Thymus (tissue), 11 donors: ENCODE data around the gene NEO1. TPM values are rescaled to one million over a fixed set of nuclear protein-coding genes. Genes with fewer than 3 reads are reported as not detected.
"Not testable (repeated sequence)": the region's sequence is repeated elsewhere in the genome, so short reads cannot be mapped to it uniquely, and the experiment has no call there.

Source experiments
- DNase-seq, 9 donors: peaks; one replicate each; pipeline ENCODE4 v3.0.0-alpha.2; 2013; ENCODE audit warnings: low spot score in 9 of 9, low read depth in 6 of 9, missing footprints in 1 of 9
- H3K27ac ChIP-seq, 2 donors: one replicate each; pipeline ENCODE4 v1.5.1; 2013; ENCODE audit warnings: control low read depth in 1 of 2, low read depth in 1 of 2, low read length in 1 of 2, mild to moderate bottlenecking in 1 of 2, moderate library complexity in 1 of 2
- H3K27me3 ChIP-seq, 2 donors: one replicate each; pipeline ENCODE4 v1.5.1; 2013; ENCODE audit warnings: low read length in 1 of 2; ENCODE audit not compliant: control insufficient read depth in 2 of 2, insufficient read depth in 1 of 2
- H3K36me3 ChIP-seq, 2 donors: one replicate each; pipeline ENCODE4 v1.5.1; 2013; ENCODE audit warnings: low read length in 1 of 2, mild to moderate bottlenecking in 1 of 2, moderate library complexity in 1 of 2; ENCODE audit not compliant: control insufficient read depth in 2 of 2, insufficient read depth in 2 of 2
- H3K4me1 ChIP-seq, 2 donors: one replicate each; pipeline ENCODE4 v1.5.1; 2013; ENCODE audit warnings: low read length in 2 of 2; ENCODE audit not compliant: control insufficient read depth in 2 of 2, insufficient read depth in 2 of 2
- H3K4me3 ChIP-seq, 2 donors: one replicate each; pipeline ENCODE4 v1.5.1; 2013; ENCODE audit warnings: low read length in 2 of 2, control low read depth in 1 of 2, mild to moderate bottlenecking in 1 of 2
- H3K9me3 ChIP-seq, 2 donors: one replicate each; pipeline ENCODE4 v1.5.1; 2013; ENCODE audit warnings: low read length in 1 of 2, mild to moderate bottlenecking in 1 of 2; ENCODE audit not compliant: control insufficient read depth in 2 of 2, insufficient read depth in 1 of 2
- WGBS: extraction: QIAGEN DNeasy Blood & Tissue Kit; methylation state at CpG from one replicate; pipeline ENCODE4 v1.1.7; 2013; 5-methylcytosine and 5-hydroxymethylcytosine counted together
- polyA plus RNA-seq: library from polyadenylated mRNA; stranded (reverse); fragments of 200-250 nt; gene quantifications from one replicate; pipeline ENCODE4 v1.2.3, GENCODE V29; 2013
- total RNA-seq: library from RNA; stranded (reverse); fragments of 120-200 nt; gene quantifications from one replicate; pipeline ENCODE4 v1.2.4, GENCODE V29; 2013
- donor health status: healthy.

NEO1 gene
- total and polyA plus RNA-seq, 2 donors, result 4.4 to 6.1 TPM

- 86% methylated on average over 2 of the region's 2 CpGs for WGBS
- no peak for DNase-seq
- no peaks in the 10 kb centered on the region for H3K36me3 ChIP-seq
- no peaks in the 10 kb centered on the region for H3K4me1 ChIP-seq
- H3K27ac ChIP-seq, result no peak overlapping the region
- no peaks in the 10 kb centered on the region for H3K27me3 ChIP-seq
- H3K4me3 ChIP-seq, result no peak overlapping the region
- H3K9me3 ChIP-seq, result no peaks in the 10 kb centered on the region
Observed at GRCh38 chr15:73190189-73190601, 137.9 kb downstream of the NEO1 start.

- no peaks in the 10 kb centered on the region for H3K9me3 ChIP-seq
- DNase-seq, result no peak
- H3K27ac ChIP-seq, result no peak overlapping the region
- WGBS, result 98% methylated on average over 1 of the region's 1 CpG
- no peaks in the 10 kb centered on the region for H3K27me3 ChIP-seq
- H3K4me3 ChIP-seq, result no peak overlapping the region
- no peaks in the 10 kb centered on the region for H3K4me1 ChIP-seq
- no peaks in the 10 kb centered on the region for H3K36me3 ChIP-seq
Observed at GRCh38 chr15:73195166-73195565, 142.9 kb downstream of the NEO1 start.

GRCh38 chr15:73196113-73196512 lies 143.8 kb downstream of the NEO1 start:
- no peak overlapping the region for H3K4me3 ChIP-seq
- no peak overlapping the region for H3K27ac ChIP-seq
- no peak for DNase-seq
- WGBS, result 8% methylated on average over 2 of the region's 2 CpGs
- H3K4me1 ChIP-seq, result no peaks in the 10 kb centered on the region
- no peaks in the 10 kb centered on the region for H3K36me3 ChIP-seq
- no peaks in the 10 kb centered on the region for H3K27me3 ChIP-seq
- no peaks in the 10 kb centered on the region for H3K9me3 ChIP-seq

- Histone ChIP-seq H3K27ac (no peak overlapping the region), H3K4me3 (no peak overlapping the region), H3K36me3 (no peaks in the 10 kb centered on the region), H3K4me1 (no peaks in the 10 kb centered on the region), H3K27me3 (no peaks in the 10 kb centered on the region), H3K9me3 (no peaks in the 10 kb centered on the region)
- WGBS, result over 99% methylated on average over 2 of the region's 2 CpGs
- DNase-seq, result no peak
Observed at GRCh38 chr15:73200339-73200738, 148.1 kb downstream of the NEO1 start.

GRCh38 chr15:73210630-73211029 lies 158.4 kb downstream of the NEO1 start:
- H3K36me3 ChIP-seq, result no peaks in the 10 kb centered on the region
- no peak overlapping the region for H3K4me3 ChIP-seq
- no peak overlapping the region for H3K27ac ChIP-seq
- 96% methylated on average over 2 of the region's 2 CpGs for WGBS
- no peaks in the 10 kb centered on the region for H3K27me3 ChIP-seq
- H3K4me1 ChIP-seq, result no peaks in the 10 kb centered on the region
- DNase-seq, result no peak
- H3K9me3 ChIP-seq, result no peaks in the 10 kb centered on the region

- no peak overlapping the region for H3K27ac ChIP-seq
- no peaks in the 10 kb centered on the region for H3K27me3 ChIP-seq
- 75% methylated on average over 1 of the region's 1 CpG for WGBS
- DNase-seq, result no peak
- H3K4me1 ChIP-seq, result no peaks in the 10 kb centered on the region
- no peak overlapping the region for H3K4me3 ChIP-seq
- H3K9me3 ChIP-seq, result no peaks in the 10 kb centered on the region
- no peaks in the 10 kb centered on the region for H3K36me3 ChIP-seq
Observed at GRCh38 chr15:73212424-73212823, 160.2 kb downstream of the NEO1 start.

- not testable (repeated sequence) for H3K36me3 ChIP-seq, H3K4me3 ChIP-seq, DNase-seq, H3K27ac ChIP-seq, H3K4me1 ChIP-seq, H3K27me3 ChIP-seq, H3K9me3 ChIP-seq
- 98% methylated on average over 11 of the region's 11 CpGs for WGBS
Observed at GRCh38 chr15:73221450-73221849, 169.2 kb downstream of the NEO1 start.

GRCh38 chr15:73225358-73226015 lies 173.2 kb downstream of the NEO1 start:
- WGBS, result 88% methylated on average over 13 of the region's 13 CpGs
- DNase-seq, result no peak
- H3K36me3 ChIP-seq, result no peaks in the 10 kb centered on the region

GRCh38 chr15:73226093-73226814 lies 174.0 kb downstream of the NEO1 start:
- no peaks in the 10 kb centered on the region for H3K9me3 ChIP-seq
- DNase-seq, result no peak
- WGBS, result 92% methylated on average over 9 of the region's 9 CpGs
- no peaks in the 10 kb centered on the region for H3K36me3 ChIP-seq
- no peaks in the 10 kb centered on the region for H3K4me1 ChIP-seq
- no peaks in the 10 kb centered on the region for H3K27me3 ChIP-seq
- H3K4me3 ChIP-seq, result no peak overlapping the region
- H3K27ac ChIP-seq, result no peak overlapping the region

More at GRCh38 chr15:73225358-73226015, 173.2 kb downstream of the NEO1 start:
- Histone ChIP-seq H3K4me3 (no peak overlapping the region), H3K4me1 (no peaks in the 10 kb centered on the region), H3K9me3 (no peaks in the 10 kb centered on the region), H3K27me3 (no peaks in the 10 kb centered on the region), H3K27ac (no peak overlapping the region)
